ENCODE measurements around the gene SLC1A5.

DNA sequence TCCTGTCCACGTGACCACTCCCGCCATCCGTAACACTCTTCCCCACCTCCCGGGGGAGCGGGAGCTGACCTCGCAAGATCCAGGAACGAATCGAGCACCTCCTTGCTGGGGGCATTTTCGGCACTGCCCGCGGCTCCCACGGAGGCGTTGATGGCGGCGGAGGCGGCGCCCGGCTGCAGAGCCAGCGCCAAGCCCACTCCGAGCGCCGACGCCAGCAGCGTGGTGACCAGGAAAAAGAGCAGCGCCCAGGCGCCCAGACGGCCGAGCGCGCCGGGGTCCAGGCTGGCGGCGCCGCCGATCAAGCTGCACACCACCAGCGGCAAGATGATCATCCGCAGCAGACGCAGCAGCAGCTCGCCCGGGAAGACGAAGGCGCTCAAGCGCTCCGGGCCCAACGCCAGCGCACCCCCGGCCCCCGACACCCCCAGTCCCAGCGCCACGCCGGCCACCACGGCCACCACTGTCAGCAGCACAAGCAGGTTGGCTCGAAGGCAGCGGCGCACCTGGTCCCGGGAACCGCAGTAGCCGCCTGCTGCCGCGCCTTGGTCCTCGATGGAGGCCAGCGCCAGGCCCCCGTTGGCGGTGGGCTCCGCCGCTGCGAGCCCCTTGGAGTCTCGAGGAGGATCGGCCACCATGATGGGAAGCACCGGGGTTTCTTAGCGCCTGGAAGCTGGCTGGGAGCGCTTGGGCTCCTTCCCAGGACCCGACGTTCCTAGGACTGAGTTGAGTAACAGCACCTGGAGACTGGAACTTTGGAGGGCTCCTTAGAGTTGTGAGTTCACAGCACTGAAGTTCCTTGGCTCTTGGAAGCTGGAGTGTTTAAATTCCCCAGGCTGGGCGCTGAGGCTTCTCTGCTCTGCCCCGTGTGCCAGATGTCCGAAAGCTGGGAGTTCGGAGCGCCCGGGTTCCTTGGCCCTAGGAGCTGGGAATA, 798 bp downstream of the SLC1A5 start:
- TF ChIP-seq SUZ12 (IDR thresholded peaks at IDR 0.05; ENCODE audit: extremely low read depth, insufficient read depth, insufficient read length) = no peak
- TF ChIP-seq YY1 (IDR thresholded peaks at IDR 0.05; ENCODE audit: insufficient read depth, insufficient read length) = no peak
- TF ChIP-seq ZNF274 (IDR thresholded peaks at IDR 0.05; ENCODE audit: low read depth, low read length) = no peak

All from NT2/D1 (cell line).